Measurements from ENCODE around the gene HOXA6.

The HOXA6 gene

GRCh38 chr7:27147199-27148030 is at the start of gene HOXA6:
Gene HOXA6, minus strand, starts transcription at chr7:27147774. Its CDS starts 25 bp downstream, at chr7:27147749.
- no peak for DNase-seq (ENCODE audit: low spot score)

GRCh38 chr7:27196287-27196767 is 48.8 kb upstream of the HOXA6 start:
- peak; percentile 54 for DNase-seq (ENCODE audit: low spot score)

DNA sequence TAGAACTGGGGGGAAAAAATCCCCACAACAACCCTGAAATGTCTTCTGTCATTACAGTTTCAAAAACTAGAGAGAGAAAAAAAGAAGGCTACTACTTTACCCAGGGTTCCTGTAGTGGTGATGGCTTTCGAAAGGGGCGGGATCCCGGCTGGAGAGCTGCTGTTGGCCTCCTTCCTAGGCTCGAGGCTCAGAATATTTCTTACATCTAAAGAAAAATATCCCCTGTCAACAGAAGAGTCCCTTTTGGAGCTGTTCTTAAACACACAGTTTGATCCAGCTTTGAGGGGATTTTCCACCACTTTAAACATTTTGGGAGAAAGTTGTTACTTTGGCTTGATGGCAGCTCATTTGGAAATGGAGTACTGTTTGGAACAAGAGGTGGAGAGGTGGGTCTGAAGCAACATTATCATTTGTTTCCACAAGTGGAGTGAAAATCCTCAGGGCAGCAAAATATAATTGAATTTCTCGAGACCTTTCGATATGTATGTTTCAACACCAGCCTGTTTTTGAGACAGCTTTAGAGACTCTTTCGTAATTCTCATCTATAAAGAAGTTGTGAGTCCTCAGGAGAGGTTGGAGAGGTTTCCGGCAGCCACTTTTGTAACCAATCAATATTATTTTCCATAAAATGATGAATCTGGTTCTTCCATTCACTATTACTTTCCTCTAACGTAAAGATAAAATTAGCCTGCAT is 47.3 kb upstream of the HOXA6 start:
- DNase-seq (ENCODE audit: low spot score): no peak

- DNase-seq (ENCODE audit: low spot score): no peak
These were observed 46.4 kb upstream of the HOXA6 start for GRCh38 chr7:27194002-27194352.

DNA sequence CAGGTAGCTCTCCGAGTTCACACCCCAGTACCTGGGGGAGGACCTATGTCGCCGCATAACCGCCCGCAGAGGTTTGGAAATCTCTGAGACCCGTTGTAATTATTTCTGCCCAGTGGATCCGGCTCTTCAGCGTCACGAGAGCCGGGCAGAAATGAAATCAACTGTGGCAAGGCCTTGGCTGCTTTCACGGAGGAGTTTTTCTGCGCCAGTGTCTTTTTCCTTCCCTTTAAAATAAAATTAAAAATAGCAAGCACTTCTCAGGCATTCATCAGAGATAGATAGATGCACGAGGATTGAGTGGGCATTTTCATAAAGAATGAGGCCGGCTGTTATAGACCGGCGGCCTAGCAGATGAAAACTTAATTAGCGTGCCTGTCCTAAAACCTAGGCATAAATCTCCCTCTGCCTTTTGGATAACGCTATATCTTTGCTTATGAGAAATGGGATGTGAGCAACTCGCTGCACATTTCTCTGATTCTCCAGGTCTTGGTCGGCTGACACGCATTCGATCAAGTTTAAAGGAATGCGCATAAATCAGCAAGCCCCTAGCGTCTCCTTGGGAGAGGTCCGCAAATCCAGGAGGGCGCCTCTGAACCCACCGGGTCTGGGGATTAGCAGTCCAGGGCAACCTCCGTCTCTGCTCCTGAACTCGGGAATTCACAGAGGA is 45.9 kb upstream of the HOXA6 start:
- DNase-seq (ENCODE audit: low spot score): no peak

GRCh38 chr7:27192546-27193334 is 45.2 kb upstream of the HOXA6 start:
- DNase-seq (ENCODE audit: low spot score): no peak

DNA sequence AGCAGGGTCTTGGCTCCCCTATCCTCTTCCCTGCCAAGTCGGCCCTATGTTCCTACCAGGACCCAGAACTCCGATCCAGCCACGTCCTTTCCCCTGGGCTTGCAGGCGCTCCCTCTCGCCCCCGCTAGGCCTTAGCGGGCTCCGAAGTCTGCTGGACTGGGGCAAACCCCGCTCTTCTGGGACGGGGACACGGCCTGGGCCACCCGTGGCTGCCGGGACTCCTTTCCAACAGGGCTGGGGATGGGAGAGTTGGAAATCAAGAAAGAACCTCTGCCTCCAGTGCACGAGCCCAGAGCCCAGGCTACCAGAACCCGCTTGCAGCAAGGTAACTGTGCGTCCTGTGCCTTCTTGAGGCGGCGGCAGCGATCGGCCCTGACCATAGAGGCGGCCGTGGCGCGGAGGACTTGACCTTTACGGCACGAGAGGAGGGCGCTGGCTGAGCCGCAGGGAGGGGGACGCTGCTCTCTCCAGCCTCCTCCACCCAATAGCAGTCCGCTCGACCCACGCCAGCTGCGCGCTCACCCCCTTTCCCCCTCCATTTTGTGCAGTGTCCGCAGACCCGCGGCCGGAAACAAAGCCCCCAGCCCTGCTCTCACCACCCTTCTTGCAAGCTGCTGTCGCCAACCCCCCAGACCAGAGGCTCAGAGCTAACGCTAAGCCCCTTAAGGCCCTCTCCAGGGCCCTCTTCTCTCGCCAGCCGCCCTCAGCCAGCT is 44.4 kb upstream of the HOXA6 start:
- DNase-seq (ENCODE audit: low spot score): no peak

DNA sequence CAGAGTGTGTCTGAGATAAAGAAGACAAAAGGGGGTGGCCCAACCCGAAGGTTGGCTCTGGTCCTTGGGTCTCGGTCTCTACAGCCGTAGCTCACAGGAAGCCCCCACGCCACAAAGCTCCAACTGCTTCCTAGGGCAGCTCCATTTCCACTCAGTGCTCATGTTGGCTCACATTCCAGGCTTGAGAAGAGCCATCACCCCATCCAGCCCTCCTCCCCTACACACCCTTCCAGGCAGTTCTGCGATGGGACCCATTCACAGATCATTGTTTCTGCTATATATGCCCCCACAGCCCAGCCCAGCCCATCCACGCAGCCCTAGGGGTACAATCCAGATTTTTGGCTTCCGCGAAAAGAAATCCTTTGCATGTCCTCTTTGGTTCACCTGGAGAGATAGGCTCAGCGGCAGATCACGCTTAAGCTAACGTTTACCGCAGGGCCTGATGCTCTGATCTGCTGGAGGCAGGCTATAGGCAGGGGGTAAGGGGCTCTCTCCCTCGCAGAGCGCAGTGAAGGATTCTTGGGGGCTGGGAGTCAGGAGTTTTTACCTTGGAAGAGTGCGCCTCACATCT is 43.7 kb upstream of the HOXA6 start:
- DNase-seq (ENCODE audit: low spot score): no peak

GRCh38 chr7:27189997-27190748 is 42.6 kb upstream of the HOXA6 start:
- DNase-seq (ENCODE audit: low spot score): no peak

GRCh38 chr7:27189295-27189996 is 41.9 kb upstream of the HOXA6 start:
- DNase-seq (ENCODE audit: low spot score): no peak

- DNase-seq (ENCODE audit: low spot score): no peak
These were observed 41.1 kb upstream of the HOXA6 start for GRCh38 chr7:27188386-27189294.

GRCh38 chr7:27187475-27188385 is 40.2 kb upstream of the HOXA6 start:
- DNase-seq (ENCODE audit: low spot score): no peak

- DNase-seq (ENCODE audit: low spot score): no peak
These were observed 39.3 kb upstream of the HOXA6 start for GRCh38 chr7:27186668-27187474.

GRCh38 chr7:27185854-27186667 is 38.5 kb upstream of the HOXA6 start:
- no peak for DNase-seq (ENCODE audit: low spot score)

DNA sequence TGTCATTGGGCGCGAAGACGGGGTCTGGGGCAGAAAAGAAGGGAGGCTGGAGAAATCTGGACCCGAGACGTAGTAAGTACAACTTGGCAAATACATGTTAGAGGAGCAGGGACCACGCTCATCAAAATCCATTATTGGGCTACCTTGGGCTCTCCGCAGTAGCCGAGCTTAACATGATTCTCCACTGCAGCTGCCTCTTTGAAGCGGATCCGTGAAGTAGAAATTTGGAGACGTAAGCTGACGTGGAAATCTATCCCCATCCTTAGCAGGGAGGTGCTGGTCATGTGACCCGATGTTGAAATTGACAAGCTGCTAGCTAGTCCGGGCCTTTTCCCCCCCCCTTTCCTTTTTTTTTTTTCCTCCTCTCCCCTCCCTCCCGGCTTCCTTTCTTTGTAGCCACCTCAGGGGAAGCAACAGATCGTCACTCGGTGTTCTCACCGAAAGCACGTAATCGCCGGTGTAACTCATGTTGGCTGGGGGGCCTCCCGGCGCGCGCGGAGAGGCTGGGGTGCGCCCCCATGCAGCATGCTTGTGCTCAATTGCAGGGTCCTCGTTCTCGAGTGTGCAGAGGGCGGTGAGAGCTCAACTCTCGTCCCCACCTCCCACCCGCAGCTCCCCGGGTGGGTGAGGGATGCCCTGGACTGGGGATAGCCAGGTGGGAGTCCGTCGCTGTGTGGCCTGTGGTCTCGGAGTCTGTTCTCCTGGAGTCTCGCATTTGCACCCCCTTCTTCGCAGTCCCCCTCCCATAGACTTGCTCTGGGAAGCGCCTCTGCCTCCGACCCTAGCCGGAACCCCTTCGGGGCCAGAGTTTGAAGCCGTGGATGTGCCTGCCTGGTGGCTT is 37.7 kb upstream of the HOXA6 start, which contains the start of gene HOXA11:
TSS of gene HOXA11 (minus strand) at position 220 of the 841 bp plus-strand sequence. CDS start at position 132, 88 bp downstream.
- no peak for DNase-seq (ENCODE audit: low spot score)

All from hematopoietic multipotent progenitor cell treated with erythropoietin and hydrocortisone succinate and interleukin-3 and kit ligand, for 15 days (in vitro differentiated cells).